HG03378 (cell line): ENCODE results near the gene MAML3.

ENCODE experiments used
- ATAC-seq: cut with Tn5 transposase; IDR thresholded peaks from one replicate; pipeline ENCODE4 v1.9.1; 2021; ENCODE audit warnings: mild to moderate bottlenecking, moderate library complexity; ENCODE audit not compliant: unreplicated experiment

MAML3 gene

GRCh38 chr4:140127422-140127821 is 26.6 kb downstream of the MAML3 start:
- no peak for ATAC-seq

GRCh38 chr4:140126261-140126660 is 27.7 kb downstream of the MAML3 start:
- no peak for ATAC-seq

GRCh38 chr4:140125374-140125773 is 28.6 kb downstream of the MAML3 start:
- ATAC-seq, result no peak

DNA sequence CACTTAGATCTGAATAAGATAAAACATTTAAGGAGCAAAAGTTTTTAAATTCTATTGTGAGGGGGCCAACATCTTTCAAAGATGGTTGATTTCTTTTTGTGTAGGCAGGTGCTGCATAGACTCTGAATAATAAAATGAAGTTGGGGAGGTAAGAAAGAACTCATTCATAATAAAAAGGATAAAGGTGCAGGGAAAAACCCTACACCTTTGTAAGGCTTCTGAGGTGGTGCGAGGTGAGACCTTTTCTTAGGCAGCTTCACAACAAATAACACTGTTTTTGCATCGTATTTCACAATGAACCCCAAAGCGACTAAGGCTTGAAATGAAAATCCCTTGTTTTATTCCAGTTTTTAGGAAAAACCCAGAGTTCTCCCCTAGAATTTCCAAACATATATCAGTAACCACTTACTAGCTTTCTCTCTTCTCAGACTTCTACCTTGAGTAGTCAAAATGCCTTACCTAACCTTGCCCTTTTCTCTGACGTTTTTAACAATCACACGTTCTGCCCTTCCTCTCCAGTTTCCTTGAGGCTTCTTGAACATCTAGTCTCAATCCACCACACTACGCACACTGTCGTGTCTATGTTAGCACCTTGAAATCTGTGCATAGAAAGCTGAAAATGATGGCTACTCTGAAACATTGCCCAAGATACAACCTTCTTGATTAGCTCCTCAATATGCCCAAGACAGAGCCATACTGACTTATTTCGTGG is 30.2 kb downstream of the MAML3 start:
- ATAC-seq, result no peak

DNA sequence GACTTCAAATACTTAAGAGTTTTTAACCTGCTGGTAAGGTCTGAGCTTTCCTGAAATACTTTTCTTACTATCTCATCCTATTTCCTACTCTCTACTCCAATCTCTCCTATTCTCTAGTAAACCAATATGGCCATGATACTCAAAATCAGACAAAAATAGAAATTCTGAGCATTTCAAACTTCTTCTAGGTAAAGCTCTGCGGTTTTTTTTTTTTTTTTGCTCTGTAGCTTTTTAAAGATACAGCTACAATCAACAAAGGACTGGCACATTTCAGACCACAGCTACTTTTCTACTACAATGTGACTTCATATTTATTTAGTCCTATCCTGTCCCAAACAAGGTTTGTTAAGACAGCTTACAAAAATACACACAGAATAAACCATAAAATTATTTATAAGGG is 31.1 kb downstream of the MAML3 start:
- ATAC-seq, result no peak

- ATAC-seq, result no peak
Observed at GRCh38 chr4:140121646-140122045, 32.3 kb downstream of the MAML3 start.

GRCh38 chr4:140118931-140119640 is 34.9 kb downstream of the MAML3 start:
- ATAC-seq, result no peak

- ATAC-seq, result no peak
Observed at GRCh38 chr4:140117947-140118346, 36.0 kb downstream of the MAML3 start.

GRCh38 chr4:140116442-140117104 is 37.4 kb downstream of the MAML3 start:
- ATAC-seq, result peak; percentile 50

DNA sequence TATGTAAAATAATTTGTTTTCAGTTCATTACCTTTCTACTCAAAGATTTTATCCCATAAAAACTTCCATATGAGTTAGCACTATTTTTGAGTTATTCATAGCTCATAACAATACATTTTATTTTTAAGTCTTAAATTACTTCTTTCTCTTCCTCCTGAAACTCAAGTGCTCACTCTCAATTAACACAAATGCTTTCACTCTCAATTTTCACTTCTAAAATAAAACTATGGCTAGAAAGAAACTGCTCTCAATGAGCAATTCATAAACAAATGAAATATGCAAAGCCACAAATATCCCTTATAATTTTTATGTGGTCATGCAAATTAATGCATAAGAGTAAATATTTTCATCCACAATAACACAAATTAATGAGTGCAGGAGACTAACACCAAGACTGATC is 38.8 kb downstream of the MAML3 start:
- peak; percentile 46 for ATAC-seq

DNA sequence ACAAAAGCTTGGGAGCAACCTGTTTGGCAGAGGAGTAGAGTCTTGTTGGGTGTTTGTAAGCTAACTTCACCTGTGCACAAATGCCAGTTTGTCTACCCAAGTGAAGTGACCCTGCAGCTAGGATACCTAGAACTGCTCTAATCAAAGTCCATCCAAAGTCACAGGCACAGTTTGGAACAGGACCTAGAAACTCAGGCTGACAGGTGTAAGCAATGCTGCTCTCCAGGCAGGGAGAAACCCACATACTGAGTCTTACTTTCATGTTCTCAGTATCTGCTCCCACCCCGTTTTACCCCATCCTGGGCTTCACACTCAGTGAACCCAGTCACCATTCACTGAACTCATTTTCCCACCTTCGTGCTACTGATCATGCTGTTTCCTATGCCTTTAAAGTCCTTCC is 40.3 kb downstream of the MAML3 start:
- ATAC-seq, result no peak

DNA sequence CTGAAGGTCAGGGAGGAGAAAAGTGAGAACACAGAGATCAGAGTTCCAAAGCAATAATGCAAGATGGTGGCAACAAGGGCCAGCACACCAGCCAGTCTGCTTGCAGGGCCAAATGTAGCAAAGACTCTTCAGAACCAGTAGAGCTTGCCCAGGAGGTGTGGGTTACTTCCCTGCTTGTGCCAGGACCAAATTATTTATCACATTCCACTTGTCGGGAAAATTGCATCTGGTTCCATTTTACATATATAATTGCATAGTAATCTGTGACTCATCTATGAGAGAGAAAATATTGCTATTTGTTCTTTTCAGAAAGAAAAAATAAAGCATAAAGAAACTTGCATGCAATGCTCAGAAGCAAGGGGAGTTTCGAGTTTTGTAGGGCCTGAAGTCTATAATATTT is 41.4 kb downstream of the MAML3 start:
- no peak for ATAC-seq

GRCh38 chr4:140111256-140111655 is 42.7 kb downstream of the MAML3 start:
- ATAC-seq, result no peak

DNA sequence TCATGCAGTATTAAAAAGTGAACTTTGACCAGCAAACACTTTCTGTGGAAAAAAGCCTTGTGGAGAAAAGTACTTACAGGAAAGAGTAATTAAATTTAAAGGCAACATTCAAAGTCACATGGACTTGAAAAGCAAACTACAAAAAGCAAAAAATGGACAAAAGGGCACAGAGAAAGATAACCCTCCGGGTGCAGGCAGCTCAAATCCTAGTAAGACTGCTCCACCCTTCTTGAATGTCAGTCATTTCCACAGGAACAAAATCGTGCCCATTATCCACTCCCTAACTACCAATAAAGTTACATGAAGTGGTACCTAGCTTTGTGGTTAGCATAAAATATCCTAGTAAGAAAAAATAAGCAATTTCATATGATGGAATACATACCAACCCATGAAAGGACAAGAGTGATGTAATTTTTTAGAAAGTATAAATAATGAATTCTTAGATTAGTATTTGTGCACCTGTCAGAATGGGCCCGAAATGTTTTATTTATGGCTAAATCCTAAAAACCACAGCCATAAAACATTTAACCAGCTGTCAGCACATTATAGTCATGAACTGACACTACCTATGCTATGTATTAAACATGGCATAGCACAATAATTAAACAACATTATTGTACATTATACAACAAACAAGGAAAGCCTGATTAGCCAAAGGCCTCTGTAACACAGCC is 43.3 kb downstream of the MAML3 start:
- no peak for ATAC-seq

DNA sequence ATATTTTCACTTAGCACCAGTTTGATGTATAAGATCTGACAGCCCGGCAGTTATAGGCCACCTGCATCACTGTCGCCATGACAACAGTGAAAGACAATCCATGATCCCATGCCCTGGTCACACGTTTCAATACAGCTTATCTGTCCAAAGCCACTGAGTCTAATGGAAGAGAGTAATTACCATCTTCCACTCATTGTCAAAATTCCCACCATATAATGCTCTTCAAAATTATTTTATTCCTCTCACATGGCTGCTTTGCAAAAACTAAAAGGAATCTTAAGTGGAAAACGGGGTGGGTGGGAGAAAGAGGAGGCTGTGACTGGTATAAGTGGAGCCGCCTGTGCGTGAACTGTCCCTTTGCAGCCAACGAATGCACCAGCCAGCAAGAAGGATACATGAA is 44.2 kb downstream of the MAML3 start:
- ATAC-seq, result no peak

- ATAC-seq, result no peak
Observed at GRCh38 chr4:140109292-140109691, 44.7 kb downstream of the MAML3 start.

DNA sequence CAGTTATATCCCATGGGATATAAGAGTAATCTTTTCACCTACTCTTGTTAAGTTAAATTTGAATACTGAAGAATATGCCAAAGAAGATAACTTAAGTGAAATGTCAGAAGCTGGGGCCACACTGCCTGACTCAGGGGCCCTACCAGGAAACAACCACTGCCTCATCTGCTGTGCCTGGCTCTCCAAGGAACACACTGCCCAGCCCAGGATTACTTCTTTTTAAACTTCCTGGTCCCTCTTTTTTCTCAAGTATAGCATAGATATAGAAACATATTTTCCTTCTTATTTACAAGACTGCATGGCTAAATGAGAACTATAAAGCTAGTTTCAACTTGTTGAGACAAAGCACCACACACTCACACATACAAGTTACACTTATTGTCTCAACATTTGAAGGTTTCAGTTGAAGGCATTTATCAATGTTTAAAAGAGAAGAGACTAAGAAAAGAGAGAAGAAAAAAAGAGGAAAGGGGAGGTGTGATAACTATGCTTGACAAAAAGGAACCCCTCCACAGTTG is 45.2 kb downstream of the MAML3 start:
- ATAC-seq, result no peak

DNA sequence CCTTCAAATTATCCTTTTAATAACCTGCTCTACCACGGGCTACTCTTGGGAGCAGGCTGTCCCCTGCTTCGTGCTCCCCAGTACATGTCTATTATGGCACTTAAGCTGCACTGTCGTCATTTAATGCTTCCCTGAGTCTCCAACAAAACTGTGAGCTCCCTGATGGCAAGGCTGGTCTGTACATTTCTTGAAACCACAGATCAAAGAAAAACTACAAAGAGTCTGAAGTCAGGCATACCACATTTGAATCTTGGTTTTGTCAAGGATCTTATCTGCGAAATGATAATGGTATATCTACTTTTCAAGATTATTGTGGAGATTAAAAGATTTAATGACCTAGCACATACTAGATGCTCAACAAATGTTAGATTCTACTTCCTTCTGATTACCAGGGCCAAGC is 45.7 kb downstream of the MAML3 start:
- ATAC-seq, result no peak

DNA sequence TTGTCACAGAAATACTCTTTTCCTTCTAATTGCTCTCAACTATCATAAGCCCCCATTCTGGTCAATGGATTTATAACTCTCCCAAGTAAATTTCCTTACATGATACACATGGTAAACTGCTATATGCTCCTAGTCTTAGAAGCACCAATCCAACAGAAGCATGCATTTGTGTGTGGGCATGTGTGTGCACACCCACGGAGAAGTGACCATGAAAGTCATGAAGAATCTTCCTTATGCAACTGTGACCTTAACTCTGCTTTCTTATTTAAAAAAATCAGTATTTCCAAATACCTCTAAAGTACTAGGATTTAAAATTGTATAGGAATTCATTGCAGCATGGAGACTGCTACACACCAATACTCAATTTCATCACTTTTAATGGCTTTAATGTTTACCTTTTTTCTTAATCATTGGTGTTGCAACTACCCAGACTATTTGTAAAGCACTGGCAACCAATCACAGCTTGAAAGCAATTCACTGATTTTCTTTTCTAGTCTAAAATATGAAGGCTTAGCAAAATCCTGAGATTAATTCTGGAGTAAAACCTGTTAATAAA is 47.6 kb downstream of the MAML3 start:
- ATAC-seq, result no peak

DNA sequence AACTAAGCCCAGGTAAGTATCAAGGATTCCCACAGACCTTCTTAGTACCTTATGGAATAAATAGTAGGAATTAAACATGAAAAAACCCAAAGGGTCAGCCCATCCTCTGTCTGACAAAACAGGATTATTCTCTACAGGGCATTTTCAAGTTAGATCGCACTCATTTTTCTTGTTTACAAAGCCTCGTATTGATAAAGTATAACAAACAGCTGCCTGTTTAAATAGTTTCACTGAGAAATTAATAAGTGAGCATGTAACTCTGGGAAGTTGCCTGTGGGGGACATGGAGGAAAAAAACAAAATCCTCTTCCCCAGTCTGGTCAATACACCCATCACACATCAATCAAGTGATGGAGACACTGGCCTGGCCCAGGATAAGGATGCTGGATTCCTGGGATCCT is 48.5 kb downstream of the MAML3 start:
- ATAC-seq, result no peak

GRCh38 chr4:140103676-140104075 is 50.3 kb downstream of the MAML3 start:
- peak; percentile 96 for ATAC-seq
